CD14-positive monocyte (primary cell): ENCODE data around the gene CBLN1. TPM values are rescaled to one million over a fixed set of nuclear protein-coding genes. Genes with fewer than 3 reads are reported as not detected.

Experiments
- DNase-seq, 3 donors: peaks; one replicate each; pipeline ENCODE4 v3.0.0-alpha.2; 2011 to 2022
- H2AFZ ChIP-seq: 2 replicates; pipeline ENCODE4 v1.6.0; 2012; ENCODE audit warnings: mild to moderate bottlenecking, low read depth, low read length, inconsistent platforms; ENCODE audit not compliant: insufficient read depth, poor library complexity, severe bottlenecking
- H3K27ac ChIP-seq, 2 donors: 1 replicate in 1 of 2; 2 replicates in 1 of 2; pipeline ENCODE4 v1.5.1; 2012 to 2013; ENCODE audit warnings: low read length in 2 of 2, control low read depth in 1 of 2, inconsistent platforms in 1 of 2, low read depth in 1 of 2, mild to moderate bottlenecking in 1 of 2
- H3K27me3 ChIP-seq, 2 donors: one replicate each; pipeline versions ENCODE4 v1.6.0 to v1.6.1; 2011 to 2013; ENCODE audit warnings: low read length in 2 of 2; ENCODE audit not compliant: control insufficient read depth in 2 of 2, insufficient read depth in 2 of 2
- H3K36me3 ChIP-seq, 2 donors: replicated peaks in 1 of 2; 1 replicate in 1 of 2; 2 replicates in 1 of 2; pipeline versions ENCODE4 v1.5.1 to v1.6.1; 2012 to 2013; ENCODE audit warnings: low read length in 2 of 2, control low read depth in 1 of 2, inconsistent platforms in 1 of 2, mild to moderate bottlenecking in 1 of 2; ENCODE audit not compliant: insufficient read depth in 2 of 2, control insufficient read depth in 1 of 2
- H3K4me1 ChIP-seq, 2 donors: 1 replicate in 1 of 2; 2 replicates in 1 of 2; pipeline versions ENCODE4 v1.5.1 to v1.6.1; 2012 to 2013; ENCODE audit warnings: low read length in 2 of 2, control low read depth in 1 of 2, inconsistent platforms in 1 of 2, mild to moderate bottlenecking in 1 of 2, moderate library complexity in 1 of 2; ENCODE audit not compliant: insufficient read depth in 2 of 2, control insufficient read depth in 1 of 2
- H3K4me2 ChIP-seq: replicated peaks from 2 replicates; pipeline ENCODE3; 2012; ENCODE audit warnings: low read length, moderate library complexity, mild to moderate bottlenecking; ENCODE audit not compliant: poor library complexity, severe bottlenecking; ENCODE audit errors: extremely low read depth
- H3K4me3 ChIP-seq, 3 experiments: fragments of 200-600 bp in 1 of 3; sonication (generic) in 1 of 3; replicated peaks in 1 of 3; 1 replicate in 2 of 3; 2 replicates in 1 of 3; pipeline ENCODE4 v1.5.1; 2011 to 2013; ENCODE audit warnings: low read length in 3 of 3, mild to moderate bottlenecking in 3 of 3, control low read depth in 2 of 3, low read depth in 2 of 3, inconsistent platforms in 1 of 3, moderate library complexity in 1 of 3
- H3K79me2 ChIP-seq: 2 replicates; pipeline ENCODE4 v1.6.0; 2012; ENCODE audit warnings: mild to moderate bottlenecking, control low read depth, inconsistent platforms, low read length, moderate library complexity; ENCODE audit not compliant: insufficient read depth
- H3K9ac ChIP-seq: 2 replicates; pipeline ENCODE4 v1.6.0; 2017; ENCODE audit warnings: low read length, mild to moderate bottlenecking; ENCODE audit not compliant: insufficient read depth, poor library complexity, severe bottlenecking
- H3K9me3 ChIP-seq, 2 donors: replicated peaks in 1 of 2; 1 replicate in 1 of 2; 2 replicates in 1 of 2; pipeline versions ENCODE4 v1.5.1 to v1.6.1; 2012 to 2013; ENCODE audit warnings: low read length in 2 of 2, control low read depth in 1 of 2; ENCODE audit not compliant: control insufficient read depth in 1 of 2, insufficient read depth in 1 of 2
- H4K20me1 ChIP-seq: 2 replicates; pipeline ENCODE4 v1.6.0; 2012; ENCODE audit warnings: mild to moderate bottlenecking, low read length, control low read depth, moderate library complexity; ENCODE audit not compliant: insufficient read depth
- H3K27ac Mint-ChIP-seq, 7 donors: one replicate each; pipeline ENCODE4 v1.8.0; 2020; ENCODE audit warnings: mild to moderate bottlenecking in 7 of 7, mixed read lengths in 7 of 7, moderate library complexity in 6 of 7, inconsistent platforms in 2 of 7
- H3K27me3 Mint-ChIP-seq, 3 donors: one replicate each; pipeline ENCODE4 v1.8.0; 2021 to 2022; ENCODE audit warnings: low read depth in 3 of 3, mild to moderate bottlenecking in 3 of 3, mixed read lengths in 3 of 3, moderate library complexity in 3 of 3, inconsistent platforms in 1 of 3
- H3K36me3 Mint-ChIP-seq, 2 donors: one replicate each; pipeline ENCODE4 v1.8.0; 2020; ENCODE audit warnings: mixed read lengths in 2 of 2, inconsistent platforms in 1 of 2, mild to moderate bottlenecking in 1 of 2
- H3K4me1 Mint-ChIP-seq: one replicate; pipeline ENCODE4 v1.8.0; 2020; ENCODE audit warnings: mild to moderate bottlenecking, mixed read lengths
- H3K4me3 Mint-ChIP-seq, 2 donors: one replicate each; pipeline ENCODE4 v1.8.0; 2020; ENCODE audit warnings: mild to moderate bottlenecking in 2 of 2, mixed read lengths in 2 of 2, moderate library complexity in 1 of 2
- H3K9me3 Mint-ChIP-seq, 7 donors: one replicate each; pipeline ENCODE4 v1.8.0; 2020 to 2022; ENCODE audit warnings: mixed read lengths in 7 of 7, mild to moderate bottlenecking in 6 of 7, moderate library complexity in 6 of 7, inconsistent platforms in 2 of 7
- CTCF ChIP-seq: fragments of 200-600 bp; IDR thresholded peaks from one replicate; pipeline ENCODE4 v1.8.0; 2022; ENCODE audit warnings: antibody characterized with exemption, mild to moderate bottlenecking
- WGBS: methylation state at CpG from one replicate; pipeline ENCODE4 v1.1.5; 2013; ENCODE audit warnings: missing lambda C conversion rate; ENCODE audit not compliant: insufficient coverage; 5-methylcytosine and 5-hydroxymethylcytosine counted together
- intact Hi-C, 2 donors: fragments of 100-400 bp; cut with micrococcal nuclease; formaldehyde crosslinking; loops; one replicate each; pipeline versions ENCODE4 v1.15.0 to v1.15.1; 2023
- polyA plus RNA-seq, 3 donors: library from polyadenylated mRNA; depleted of rRNA in 1 of 3; unstranded in 2 of 3; stranded (reverse) in 1 of 3; fragments of 300-500 nt in 2 of 3; fragments of >200 nt in 1 of 3; fragmentation: Illumina TruSeq in 2 of 3; gene quantifications; 1 replicate in 2 of 3; 2 replicates in 1 of 3; pipeline ENCODE4 v1.2.3, GENCODE V29; 2012 to 2021

The CBLN1 gene
- polyA plus RNA-seq, 3 donors: not detected

GRCh38 chr16:49324703-49325102 lies 43.1 kb upstream of the CBLN1 start:
- Histone ChIP-seq H4K20me1 (no peaks in the 10 kb centered on the region), H3K4me2 (no peak overlapping the region), H2AFZ (no peak overlapping the region), H3K4me3 (no peak overlapping the region), H3K27ac (no peak overlapping the region), H3K27me3 (no peaks in the 10 kb centered on the region), H3K9ac (no peak overlapping the region), H3K9me3 (peaks cover 0 to 3% of the 10 kb centered on the region in 2 donors), H3K79me2 (no peaks in the 10 kb centered on the region), H3K4me1 (no peaks in the 10 kb centered on the region), H3K36me3 (no peaks in the 10 kb centered on the region)
- DNase-seq: no peak
- intact Hi-C loops: no loop called here
- peaks cover 0 to 3% (median 0%) of the 10 kb centered on the region in 3 donors for H3K27me3 Mint-ChIP-seq
- H3K36me3 Mint-ChIP-seq: no peaks in the 10 kb centered on the region
- no peaks in the 10 kb centered on the region for H3K4me1 Mint-ChIP-seq
- peaks cover 0 to 6% (median 2%) of the 10 kb centered on the region in 7 donors for H3K9me3 Mint-ChIP-seq
- no peak overlapping the region for H3K27ac Mint-ChIP-seq
- no peak overlapping the region for H3K4me3 Mint-ChIP-seq
- WGBS: no CpG with 5 or more reads among the region's 9 CpGs
- TF ChIP-seq CTCF: no peak

- no peaks in the 10 kb centered on the region for H3K79me2 ChIP-seq
- no peak for DNase-seq
- Mint-ChIP-seq H3K9me3 (peaks cover 0 to 5% (median 4%) of the 10 kb centered on the region in 7 donors), H3K27ac (no peak overlapping the region), H3K27me3 (peaks cover 6 to 9% (median 6%) of the 10 kb centered on the region in 3 donors), H3K36me3 (no peaks in the 10 kb centered on the region), H3K4me3 (no peak overlapping the region), H3K4me1 (no peaks in the 10 kb centered on the region)
- H3K36me3 ChIP-seq: no peaks in the 10 kb centered on the region
- no peak overlapping the region for H3K27ac ChIP-seq
- no peak overlapping the region for H3K9ac ChIP-seq
- no peak overlapping the region for H3K4me3 ChIP-seq
- no peak overlapping the region for H2AFZ ChIP-seq
- no peak overlapping the region for H3K4me2 ChIP-seq
- peaks cover 0 to 2% of the 10 kb centered on the region in 2 donors for H3K9me3 ChIP-seq
- intact Hi-C loops: no loop called here
- no peaks in the 10 kb centered on the region for H3K4me1 ChIP-seq
- no peak for TF ChIP-seq CTCF
- no peaks in the 10 kb centered on the region for H4K20me1 ChIP-seq
- WGBS: no CpG with 5 or more reads among the region's 1 CpG
- H3K27me3 ChIP-seq: no peaks in the 10 kb centered on the region
Measured at GRCh38 chr16:49315602-49316001, 34.0 kb upstream of the CBLN1 start.
